CD4-positive, CD25-positive, alpha-beta regulatory T cell (primary cell): ENCODE measurements around the gene ACADSB. TPM values are rescaled to one million over a fixed set of nuclear protein-coding genes. Genes with fewer than 3 reads are reported as not detected.

Source experiments
- ATAC-seq, 2 donors: fragments of 150-1000 bp; cut with Tn5 transposase; one replicate each; pipeline ENCODE4 v1.10.0; 2021; ENCODE audit warnings: low read depth in 2 of 2, moderate number of reproducible peaks in 2 of 2, moderate library complexity in 1 of 2
- DNase-seq, 3 donors: peaks; one replicate each; pipeline versions ENCODE4 v3.0.0 to v3.0.0-alpha.2; 2012 to 2022; ENCODE audit warnings: mixed read lengths in 1 of 3
- H3K27ac ChIP-seq: one replicate; pipeline ENCODE4 v1.7.0; 2013; ENCODE audit warnings: mild to moderate bottlenecking, low read length; ENCODE audit not compliant: insufficient read depth, poor library complexity, severe bottlenecking
- H3K27me3 ChIP-seq: one replicate; pipeline ENCODE4 v1.7.0; 2013; ENCODE audit warnings: low read length; ENCODE audit not compliant: control insufficient read depth, insufficient read depth
- H3K36me3 ChIP-seq: one replicate; pipeline ENCODE4 v1.7.0; 2013; ENCODE audit warnings: mild to moderate bottlenecking, low read length, moderate library complexity; ENCODE audit not compliant: control insufficient read depth, insufficient read depth
- H3K4me1 ChIP-seq: 2 replicates; pipeline ENCODE4 v1.7.0; 2013; ENCODE audit warnings: mild to moderate bottlenecking, low read length; ENCODE audit not compliant: insufficient read depth, control insufficient read depth, poor library complexity, severe bottlenecking
- H3K4me3 ChIP-seq: one replicate; pipeline ENCODE4 v1.7.0; 2013; ENCODE audit warnings: low read depth, mild to moderate bottlenecking, low read length, moderate library complexity
- H3K9me3 ChIP-seq, 2 experiments: 1 replicate in 1 of 2; 2 replicates in 1 of 2; pipeline ENCODE4 v1.7.0; 2013; ENCODE audit warnings: low read length in 2 of 2, mild to moderate bottlenecking in 1 of 2, moderate library complexity in 1 of 2; ENCODE audit not compliant: control insufficient read depth in 2 of 2
- H3K27ac Mint-ChIP-seq, 3 donors: one replicate each; pipeline ENCODE4 v1.8.0; 2020 to 2022; ENCODE audit warnings: mild to moderate bottlenecking in 3 of 3, mixed read lengths in 3 of 3, moderate library complexity in 2 of 3
- H3K27me3 Mint-ChIP-seq: one replicate; pipeline ENCODE4 v1.8.0; 2022; ENCODE audit warnings: mild to moderate bottlenecking, mixed read lengths
- H3K36me3 Mint-ChIP-seq: one replicate; pipeline ENCODE4 v1.8.0; 2020; ENCODE audit warnings: mixed read lengths
- H3K4me1 Mint-ChIP-seq, 4 donors: one replicate each; pipeline ENCODE4 v1.8.0; 2020 to 2022; ENCODE audit warnings: mixed read lengths in 4 of 4, mild to moderate bottlenecking in 1 of 4
- H3K4me3 Mint-ChIP-seq, 4 donors: one replicate each; pipeline ENCODE4 v1.8.0; 2020 to 2022; ENCODE audit warnings: mild to moderate bottlenecking in 4 of 4, mixed read lengths in 4 of 4, moderate library complexity in 3 of 4
- H3K9me3 Mint-ChIP-seq, 7 donors: one replicate each; pipeline ENCODE4 v1.8.0; 2020 to 2022; ENCODE audit warnings: mixed read lengths in 7 of 7, mild to moderate bottlenecking in 3 of 7, moderate library complexity in 2 of 7
- polyA plus RNA-seq, 4 donors: library from polyadenylated mRNA; unstranded; fragments of 300-500 nt; fragmentation: Illumina TruSeq; gene quantifications; one replicate each; pipeline ENCODE4 v1.2.3, GENCODE V29; 2021
- total RNA-seq: library from RNA; stranded (reverse); gene quantifications from one replicate; pipeline ENCODE4 v1.2.3, GENCODE V29; 2022

The ACADSB gene
- total and polyA plus RNA-seq, 5 donors from 2014 or later = 20.5 to 31.5 (median 27.2) TPM

- Mint-ChIP-seq H3K36me3 (no peaks in the 10 kb centered on the region), H3K4me1 (no peaks in the 10 kb centered on the region), H3K4me3 (no peak overlapping the region), H3K27me3 (peaks cover 13% of the 10 kb centered on the region), H3K9me3 (peaks cover 0 to under 1% (median 0%) of the 10 kb centered on the region in 7 donors), H3K27ac (no peak overlapping the region)
- H3K4me1 ChIP-seq = no peaks in the 10 kb centered on the region
- H3K36me3 ChIP-seq = no peaks in the 10 kb centered on the region
- H3K4me3 ChIP-seq = no peak overlapping the region
- no peaks in the 10 kb centered on the region for H3K9me3 ChIP-seq
- H3K27ac ChIP-seq = no peak overlapping the region
- no peak for DNase-seq
- H3K27me3 ChIP-seq = no peaks in the 10 kb centered on the region
- ATAC-seq = no peak
Observed at GRCh38 chr10:123092635-123093414, 84.0 kb downstream of the ACADSB start.

DNA sequence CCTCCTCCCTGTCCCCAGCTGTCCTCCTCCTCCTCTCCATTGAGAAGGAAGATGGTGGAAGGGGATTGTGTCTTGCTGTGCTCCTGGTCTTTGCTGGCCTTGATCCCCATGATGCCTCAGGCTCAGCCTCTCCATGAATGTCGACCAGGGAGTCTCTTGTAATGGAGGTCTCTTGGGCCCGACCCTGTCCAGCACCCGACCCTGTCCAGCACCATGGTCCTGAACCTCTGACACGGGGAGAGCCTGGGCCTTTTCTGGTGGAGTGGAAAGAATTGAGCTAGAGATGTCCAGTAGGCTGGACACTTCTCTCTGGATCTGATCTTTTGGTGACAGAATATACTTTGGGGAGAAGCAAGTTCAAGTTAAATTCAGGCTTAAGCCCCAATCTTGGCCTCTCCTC lies 84.7 kb downstream of the ACADSB start:
- H3K27me3 ChIP-seq = no peaks in the 10 kb centered on the region
- ATAC-seq (no peak), DNase-seq (no peak)
- no peaks in the 10 kb centered on the region for H3K4me1 ChIP-seq
- H3K9me3 ChIP-seq = no peaks in the 10 kb centered on the region
- Mint-ChIP-seq H3K36me3 (no peaks in the 10 kb centered on the region), H3K4me1 (no peaks in the 10 kb centered on the region), H3K27ac (no peak overlapping the region), H3K9me3 (peaks cover 0 to 2% (median 0%) of the 10 kb centered on the region in 7 donors), H3K27me3 (peaks cover 13% of the 10 kb centered on the region), H3K4me3 (no peak overlapping the region)
- H3K27ac ChIP-seq = no peak overlapping the region
- no peaks in the 10 kb centered on the region for H3K36me3 ChIP-seq
- no peak overlapping the region for H3K4me3 ChIP-seq

GRCh38 chr10:123096452-123096851 lies 87.6 kb downstream of the ACADSB start:
- ATAC-seq = no peak

GRCh38 chr10:123097039-123097438 lies 88.2 kb downstream of the ACADSB start:
- Histone ChIP-seq H3K36me3 (no peaks in the 10 kb centered on the region), H3K4me3 (no peak overlapping the region), H3K9me3 (no peaks in the 10 kb centered on the region), H3K4me1 (no peaks in the 10 kb centered on the region), H3K27ac (no peak overlapping the region), H3K27me3 (no peaks in the 10 kb centered on the region)
- no peak overlapping the region for H3K27ac Mint-ChIP-seq
- ATAC-seq (no peak), DNase-seq (no peak)
- no peaks in the 10 kb centered on the region for H3K36me3 Mint-ChIP-seq
- no peaks in the 10 kb centered on the region for H3K4me1 Mint-ChIP-seq
- no peak overlapping the region for H3K4me3 Mint-ChIP-seq
- peaks cover 17% of the 10 kb centered on the region for H3K27me3 Mint-ChIP-seq
- peaks cover 0 to 2% (median 0%) of the 10 kb centered on the region in 7 donors for H3K9me3 Mint-ChIP-seq

More at GRCh38 chr10:123096452-123096851, 87.6 kb downstream of the ACADSB start:
- peaks cover 0 to 2% (median 0%) of the 10 kb centered on the region in 7 donors for H3K9me3 Mint-ChIP-seq
- H3K36me3 ChIP-seq = no peaks in the 10 kb centered on the region
- no peak overlapping the region for H3K27ac ChIP-seq
- H3K27me3 ChIP-seq = no peaks in the 10 kb centered on the region
- no peak overlapping the region for H3K4me3 Mint-ChIP-seq
- DNase-seq = no peak
- H3K4me3 ChIP-seq = no peak overlapping the region
- H3K4me1 Mint-ChIP-seq = no peaks in the 10 kb centered on the region
- no peaks in the 10 kb centered on the region for H3K4me1 ChIP-seq
- no peak overlapping the region for H3K27ac Mint-ChIP-seq
- H3K36me3 Mint-ChIP-seq = no peaks in the 10 kb centered on the region
- peaks cover 17% of the 10 kb centered on the region for H3K27me3 Mint-ChIP-seq
- no peaks in the 10 kb centered on the region for H3K9me3 ChIP-seq

GRCh38 chr10:123100030-123100762 lies 91.4 kb downstream of the ACADSB start:
- Histone ChIP-seq H3K36me3 (no peaks in the 10 kb centered on the region), H3K9me3 (no peaks in the 10 kb centered on the region), H3K4me3 (no peak overlapping the region), H3K27me3 (no peaks in the 10 kb centered on the region), H3K27ac (no peak overlapping the region), H3K4me1 (no peaks in the 10 kb centered on the region)
- Mint-ChIP-seq H3K27me3 (peaks cover 11% of the 10 kb centered on the region), H3K4me1 (no peaks in the 10 kb centered on the region), H3K36me3 (no peaks in the 10 kb centered on the region), H3K9me3 (peaks cover 0 to 2% (median 0%) of the 10 kb centered on the region in 7 donors), H3K27ac (no peak overlapping the region), H3K4me3 (no peak overlapping the region)
- DNase-seq (no peak), ATAC-seq (no peak)

GRCh38 chr10:123101872-123102271 lies 93.1 kb downstream of the ACADSB start:
- no peaks in the 10 kb centered on the region for H3K36me3 ChIP-seq
- no peak overlapping the region for H3K4me3 Mint-ChIP-seq
- no peaks in the 10 kb centered on the region for H3K36me3 Mint-ChIP-seq
- DNase-seq (no peak), ATAC-seq (no peak)
- H3K9me3 ChIP-seq = no peaks in the 10 kb centered on the region
- no peak overlapping the region for H3K27ac ChIP-seq
- H3K4me3 ChIP-seq = no peak overlapping the region
- H3K27me3 Mint-ChIP-seq = peaks cover 4% of the 10 kb centered on the region
- no peaks in the 10 kb centered on the region for H3K27me3 ChIP-seq
- H3K27ac Mint-ChIP-seq = no peak overlapping the region
- no peaks in the 10 kb centered on the region for H3K4me1 Mint-ChIP-seq
- H3K4me1 ChIP-seq = no peaks in the 10 kb centered on the region
- H3K9me3 Mint-ChIP-seq = peaks cover 0 to 2% (median 0%) of the 10 kb centered on the region in 7 donors

GRCh38 chr10:123102673-123103072 lies 93.9 kb downstream of the ACADSB start:
- DNase-seq (no peak), ATAC-seq (no peak)
- H3K9me3 Mint-ChIP-seq = peaks cover 0 to 2% (median 0%) of the 10 kb centered on the region in 7 donors
- Histone ChIP-seq H3K4me1 (no peaks in the 10 kb centered on the region), H3K4me3 (no peak overlapping the region), H3K9me3 (no peaks in the 10 kb centered on the region), H3K27ac (no peak overlapping the region), H3K27me3 (no peaks in the 10 kb centered on the region), H3K36me3 (no peaks in the 10 kb centered on the region)
- H3K27ac Mint-ChIP-seq = no peak overlapping the region
- no peak overlapping the region for H3K4me3 Mint-ChIP-seq
- peaks cover 4% of the 10 kb centered on the region for H3K27me3 Mint-ChIP-seq
- no peaks in the 10 kb centered on the region for H3K4me1 Mint-ChIP-seq
- no peaks in the 10 kb centered on the region for H3K36me3 Mint-ChIP-seq
